ENCODE data around the gene WNT3A. TPM values are rescaled to one million over a fixed set of nuclear protein-coding genes. Genes with fewer than 3 reads are reported as not detected.

The WNT3A gene
- total and polyA plus RNA-seq, 2 of the 4 experiments (the other 2 are of a cell fraction), result not detected

- 67% methylated on average over 1 of the region's 5 CpGs; no CpG with 5 or more reads in 1 of the 2 experiments for WGBS, 2 experiments (ENCODE audit: extremely low coverage in 2 of 2, insufficient read length in 1 of 2)
- intact Hi-C loops (cut with micrococcal nuclease), result no loop called here
- no peak overlapping the region for H2AK9ac ChIP-seq (replicated peaks; ENCODE audit: low read depth, low read length, poor library complexity)
- no peak overlapping the region for H3K14ac ChIP-seq (replicated peaks; ENCODE audit: low read depth, low read length)
- dilution Hi-C loops (cut with HindIII; ENCODE audit: low sequenced_read_pairs, unreplicated experiment), result no loop called here
- DNase-seq (no peak), ATAC-seq (ENCODE audit: low read depth) (no peak)
- H3K27me3 ChIP-seq (ENCODE audit: control insufficient read depth, insufficient read depth, low read length), result peaks cover 24% of the 10 kb centered on the region
- H4K91ac ChIP-seq (ENCODE audit: insufficient read depth, low read depth, low read length), result no peak overlapping the region
- TF ChIP-seq RFX5 (IDR thresholded peaks at IDR 0.05; ENCODE audit: low read depth, low read length) (no peak), POLR2A (IDR thresholded peaks at IDR 0.05; ENCODE audit: low read depth, low read length) (no peak), CEBPB (IDR thresholded peaks at IDR 0.05; ENCODE audit: low read depth, low read length) (no peak), CHD1 (IDR thresholded peaks at IDR 0.05; ENCODE audit: low read depth, low read length) (no peak), RCOR1 (IDR thresholded peaks at IDR 0.05; ENCODE audit: insufficient replicate concordance, low read length) (no peak), MAZ (IDR thresholded peaks at IDR 0.05; ENCODE audit: borderline replicate concordance, low read depth, low read length) (no peak), MAFK (IDR thresholded peaks at IDR 0.05; ENCODE audit: low read depth, low read length) (no peak), ELK1 (IDR thresholded peaks at IDR 0.05; ENCODE audit: borderline replicate concordance, low read depth, low read length) (no peak), FOS (IDR thresholded peaks at IDR 0.05; ENCODE audit: low read depth, low read length) (no peak), MXI1 (IDR thresholded peaks at IDR 0.05; ENCODE audit: borderline replicate concordance, low read depth, low read length) (no peak), NFE2L2 (IDR thresholded peaks at IDR 0.05; ENCODE audit: low read depth, low read length) (no peak), CTCF (conservative IDR thresholded peaks at IDR 0.05; ENCODE audit: low read depth, low read length) (no peak)
- TF ChIP-seq, protein P1, sequence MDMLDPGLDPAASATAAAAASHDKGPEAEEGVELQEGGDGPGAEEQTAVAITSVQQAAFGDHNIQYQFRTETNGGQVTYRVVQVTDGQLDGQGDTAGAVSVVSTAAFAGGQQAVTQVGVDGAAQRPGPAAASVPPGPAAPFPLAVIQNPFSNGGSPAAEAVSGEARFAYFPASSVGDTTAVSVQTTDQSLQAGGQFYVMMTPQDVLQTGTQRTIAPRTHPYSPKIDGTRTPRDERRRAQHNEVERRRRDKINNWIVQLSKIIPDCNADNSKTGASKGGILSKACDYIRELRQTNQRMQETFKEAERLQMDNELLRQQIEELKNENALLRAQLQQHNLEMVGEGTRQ (IDR thresholded peaks at IDR 0.05; ENCODE audit: low read depth, low read length), result no peak
- no peak overlapping the region for H2AFZ ChIP-seq (replicated peaks; ENCODE audit: low read length, poor library complexity)
- no peak overlapping the region for H3K23ac ChIP-seq (ENCODE audit: low read depth, low read length)
- no peaks in the 10 kb centered on the region; the same call in none of the 2 replicates for H4K20me1 ChIP-seq (ENCODE audit: insufficient read depth, low read length)
- H3K9me3 ChIP-seq (ENCODE audit: control insufficient read depth, insufficient read depth, low read length), result peaks cover 5% of the 10 kb centered on the region; the same call in 1 of the 2 replicates
- H2AK5ac ChIP-seq (ENCODE audit: low read depth, low read length), result no peak overlapping the region
- ChIA-PET CTCF (interaction anchor here (1.0 kb wide), 1 partner anchor 33 kb away, joined by 5 read pairs; no protein-coding TSS in a partner anchor), POLR2A (ENCODE audit: unreplicated experiment) (no interaction called here)
- no peak overlapping the region for H3K4ac ChIP-seq (ENCODE audit: low read depth, low read length)
- no peak overlapping the region for H2BK15ac ChIP-seq (ENCODE audit: low read depth, low read length)
- no peak overlapping the region for H3K9ac ChIP-seq (ENCODE audit: low read depth, low read length)
- H4K5ac ChIP-seq (ENCODE audit: low read depth, low read length), result no peak overlapping the region
- no peaks in the 10 kb centered on the region for H3K4me1 ChIP-seq (ENCODE audit: control insufficient read depth, insufficient read depth, low read length)
- no peaks in the 10 kb centered on the region for H3K9me1 ChIP-seq (ENCODE audit: insufficient read depth, low read length)
- no peak overlapping the region for H3K4me2 ChIP-seq (ENCODE audit: low read depth, low read length)
- H2BK20ac ChIP-seq (ENCODE audit: low read depth, low read length), result no peak overlapping the region
- no peak overlapping the region for H3K18ac ChIP-seq (ENCODE audit: low read depth, low read length)
- in situ Hi-C loops (cut with MboI; ENCODE audit: low sequenced_read_pairs), result no loop called here
- no peak overlapping the region for H3K27ac ChIP-seq (ENCODE audit: insufficient read depth, low read length)
- H2BK5ac ChIP-seq (ENCODE audit: low read depth, low read length, poor library complexity, severe bottlenecking), result no peak overlapping the region
- BruUV-seq (replicated peaks), result no TSS peak
- H3K36me3 ChIP-seq (ENCODE audit: control insufficient read depth, insufficient read depth, low read length), result no peaks in the 10 kb centered on the region
- no peak overlapping the region for H3K56ac ChIP-seq (ENCODE audit: extremely low read depth, insufficient read depth, low read length)
- no peak overlapping the region for H4K8ac ChIP-seq (ENCODE audit: low read depth in 2 of 2, low read length in 2 of 2)
- H3K79me1 ChIP-seq (ENCODE audit: low read depth in 1 of 2, low read length in 2 of 2), result no peaks in the 10 kb centered on the region
- no peak overlapping the region for H2BK120ac ChIP-seq (ENCODE audit: low read depth, low read length)
- H3K4me3 ChIP-seq (ENCODE audit: insufficient read depth, low read depth, low read length), result no peak overlapping the region
Measured at GRCh38 chr1:228048120-228048519, 41.3 kb downstream of the WNT3A start.
